G401 (cell line): ENCODE results near the gene UBN1. TPM values are rescaled to one million over a fixed set of nuclear protein-coding genes. Genes with fewer than 3 reads are reported as not detected.
"Not testable (repeated sequence)": the region's sequence is repeated elsewhere in the genome, so short reads cannot be mapped to it uniquely, and the experiment has no call there.

Source experiments
- DNase-seq: peaks from one replicate; pipeline ENCODE4 v3.0.0-alpha.2; 2015; ENCODE audit warnings: low spot score
- in situ Hi-C: cut with HindIII; loops from 2 replicates; pipeline ENCODE4 v1.10.0; 2016; ENCODE audit warnings: low sequenced_read_pairs, mixed read lengths
- total RNA-seq: library from RNA; depleted of rRNA; stranded (reverse); fragments of >200 nt; shearing (Covaris generic); gene quantifications from 2 replicates; pipeline ENCODE4 v1.2.3, GENCODE V29; 2014

UBN1 gene
- total RNA-seq, 1 experiment from 2014 or later, result 22.6 TPM

DNA sequence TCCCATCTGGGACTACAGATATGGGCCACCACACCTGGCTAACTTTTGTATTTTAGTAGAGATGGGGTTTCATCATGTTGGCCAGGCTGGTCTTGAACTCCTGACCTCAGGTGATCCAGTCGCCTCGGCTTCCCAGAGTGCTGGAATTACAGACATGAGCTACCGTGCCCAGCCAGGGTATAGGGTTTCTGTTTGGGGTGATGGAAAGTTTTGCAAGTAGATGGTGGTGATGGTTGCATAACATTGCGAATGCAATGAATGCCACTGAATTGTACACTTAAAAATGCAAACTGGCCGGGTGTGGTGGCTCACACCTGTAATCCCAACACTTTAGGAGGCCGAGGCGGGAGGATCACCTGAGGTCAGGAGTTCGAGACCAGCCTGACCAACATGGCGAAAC, 49.5 kb downstream of the UBN1 start:
- DNase-seq, in situ Hi-C loops: not testable (repeated sequence)

DNA sequence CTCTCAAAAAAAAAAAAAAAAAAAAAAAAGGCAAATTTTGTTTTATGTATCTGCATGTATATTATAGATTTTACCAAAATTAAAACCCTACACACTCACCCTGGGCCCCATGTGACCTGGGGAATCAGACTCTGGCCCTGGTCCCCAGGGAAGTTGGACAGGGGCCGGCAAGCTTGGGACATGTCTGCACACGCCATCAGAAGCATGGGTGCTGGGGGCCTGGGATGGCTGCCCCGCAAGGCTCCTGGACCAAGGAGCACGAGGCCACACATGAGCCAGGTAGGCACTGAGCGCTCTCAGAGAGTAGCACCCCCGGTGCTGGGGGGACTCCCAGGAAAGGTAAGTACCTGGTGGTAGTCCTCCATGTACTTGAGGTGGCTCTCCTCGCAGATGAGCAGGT, 50.0 kb downstream of the UBN1 start:
- in situ Hi-C loops, result no loop called here
- DNase-seq, result no peak

DNA sequence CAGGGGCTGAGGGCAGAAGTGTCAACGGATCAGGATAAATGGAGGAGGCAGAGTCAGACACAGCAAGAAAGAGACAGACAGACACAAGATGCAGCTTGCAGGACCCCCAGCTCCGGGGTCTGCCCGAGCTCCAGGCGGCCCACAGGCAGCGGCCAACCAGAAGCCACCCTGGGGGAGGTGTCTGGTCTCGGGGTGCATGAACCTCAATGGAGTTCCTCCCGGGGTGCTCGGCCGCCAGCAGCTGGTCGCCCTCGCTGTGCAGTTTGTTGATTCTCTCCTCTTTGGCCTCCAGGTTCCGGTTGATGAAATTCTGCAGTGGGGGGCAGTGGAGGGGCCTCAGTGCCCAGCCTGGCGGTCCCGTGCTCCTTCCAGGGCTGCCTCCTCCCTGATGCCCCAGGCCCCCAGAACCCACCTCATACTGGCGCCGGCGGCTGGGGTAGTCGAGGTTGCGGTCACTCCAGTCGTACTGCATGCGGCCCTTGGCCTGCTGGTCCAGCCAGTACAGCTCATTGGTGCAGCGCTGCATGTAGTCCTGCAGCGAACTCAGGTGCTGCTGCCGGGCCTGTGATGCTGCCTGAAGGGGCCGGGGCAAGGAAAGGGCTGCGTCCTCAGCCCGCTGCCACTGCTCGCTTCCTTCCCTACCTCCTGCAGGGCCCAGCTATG, 51.7 kb downstream of the UBN1 start:
- DNase-seq, result no peak
- in situ Hi-C loops, result no loop called here

DNA sequence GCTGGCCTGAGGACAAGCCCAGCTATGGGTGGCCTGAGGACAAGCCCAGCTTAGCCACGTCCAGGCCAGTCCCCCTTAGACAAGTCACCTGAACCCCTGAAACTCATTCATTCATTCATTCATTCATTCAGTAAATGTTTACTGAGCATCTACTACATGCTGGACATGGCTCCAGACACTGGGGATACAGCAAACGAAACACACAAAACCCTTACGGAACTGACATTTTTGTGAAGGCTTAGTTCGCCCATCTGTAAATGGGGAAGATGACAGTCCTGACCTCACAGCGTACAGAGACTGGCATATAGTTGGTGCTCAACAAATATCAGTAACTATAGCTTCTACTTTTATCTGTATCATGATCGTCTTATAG, 52.2 kb downstream of the UBN1 start:
- DNase-seq, result no peak
- in situ Hi-C loops, result no loop called here

DNA sequence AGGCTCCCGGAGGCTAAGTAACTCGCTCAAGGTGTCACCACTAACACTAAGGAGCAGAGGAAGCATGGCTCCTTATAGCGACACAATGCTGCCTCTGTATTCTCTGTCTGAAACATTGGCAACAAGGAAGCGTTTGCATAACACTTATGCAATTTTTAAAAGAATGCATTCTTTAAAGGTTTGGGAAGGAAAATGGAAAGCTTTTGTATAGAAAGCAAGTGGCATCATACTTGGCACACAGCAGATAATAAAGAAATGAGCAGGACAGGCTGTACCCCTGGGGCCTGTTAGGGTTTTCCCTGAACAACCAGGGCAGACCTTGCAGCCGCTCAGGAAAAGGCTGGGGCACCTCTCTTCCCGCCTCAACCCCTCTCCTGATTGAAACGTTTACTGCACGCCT, 52.8 kb downstream of the UBN1 start:
- DNase-seq, result no peak
- in situ Hi-C loops, result no loop called here

DNA sequence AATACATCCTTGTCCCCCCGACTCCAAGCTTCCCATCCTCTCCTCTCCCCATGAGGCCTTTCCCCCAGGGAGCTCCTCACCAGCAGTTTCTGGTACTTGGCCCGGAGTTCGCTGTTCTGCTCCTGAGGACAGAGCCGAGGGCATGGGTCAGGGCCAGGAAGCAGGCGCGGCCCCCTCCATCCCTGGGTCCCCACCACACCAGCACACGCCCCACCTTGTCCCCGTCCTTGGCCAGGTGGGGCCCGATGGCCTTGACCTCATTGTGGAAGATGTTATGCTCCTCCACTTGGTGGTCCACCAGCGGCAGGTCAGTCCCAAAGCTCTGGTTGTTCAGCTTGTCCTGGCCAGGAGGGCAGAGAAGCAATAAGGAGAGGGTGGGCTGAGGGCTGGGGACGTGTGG, 53.5 kb downstream of the UBN1 start:
- in situ Hi-C loops, result no loop called here
- no peak for DNase-seq

DNA sequence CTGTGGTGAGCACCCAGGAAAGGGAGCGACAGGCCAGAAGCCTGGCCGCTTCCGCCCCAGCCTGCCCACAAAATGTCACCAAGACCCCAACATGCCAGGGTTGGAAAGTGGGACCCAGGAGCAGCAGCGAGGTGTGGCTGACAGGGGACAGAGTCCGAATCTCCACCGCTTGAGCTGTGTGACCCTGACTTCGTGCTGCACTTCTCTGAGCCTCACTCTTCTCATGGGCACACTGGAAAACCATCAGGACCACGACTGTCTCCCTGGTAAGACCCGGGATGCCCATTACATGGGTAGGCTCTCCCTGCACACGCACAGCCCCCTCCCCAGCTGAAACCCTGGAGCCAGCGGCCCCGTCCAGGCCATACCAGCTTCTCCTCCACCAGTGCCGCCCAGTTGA, 54.8 kb downstream of the UBN1 start:
- in situ Hi-C loops, result no loop called here
- no peak for DNase-seq

DNA sequence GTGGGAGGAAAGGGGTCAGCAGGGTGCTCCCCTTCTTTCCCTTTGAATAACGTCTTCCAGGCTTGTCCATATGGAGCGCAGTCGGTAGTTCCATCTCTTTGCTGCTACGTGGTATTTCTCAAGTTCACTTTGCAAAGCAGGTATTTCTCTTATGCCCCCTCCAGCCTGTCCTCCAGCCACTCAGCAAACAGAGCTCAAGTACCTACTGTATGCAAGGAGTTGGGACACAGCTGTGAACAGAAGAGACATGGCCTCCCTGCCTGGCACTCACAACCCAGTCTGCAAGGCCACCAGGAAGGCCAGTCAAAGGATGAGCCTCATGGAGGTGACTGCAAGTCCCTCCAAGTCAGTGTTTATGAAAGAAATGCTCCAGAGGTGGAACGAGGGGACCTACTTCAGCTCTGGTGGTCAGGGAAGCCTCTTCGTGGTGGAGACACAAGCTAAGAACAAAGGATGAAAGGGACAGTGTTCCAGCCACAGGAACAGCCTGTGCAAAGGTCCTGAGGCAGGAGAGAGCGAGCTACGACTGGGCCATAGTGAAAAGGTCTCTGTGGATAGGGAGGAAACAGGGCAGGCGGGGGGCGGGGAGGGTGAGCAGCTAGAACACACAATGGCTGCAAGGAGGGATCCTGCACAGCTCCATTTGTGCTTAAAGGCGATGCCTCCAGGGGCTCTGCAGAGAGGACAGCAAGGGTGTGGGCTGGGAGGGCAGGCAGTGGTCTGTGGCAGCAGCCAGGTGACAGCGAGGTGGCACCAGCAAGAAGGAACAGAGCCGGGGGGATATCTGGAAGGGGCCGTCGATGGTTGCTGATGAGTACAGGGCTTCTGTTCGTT, 57.0 kb downstream of the UBN1 start:
- no peak for DNase-seq
- in situ Hi-C loops, result no loop called here

DNA sequence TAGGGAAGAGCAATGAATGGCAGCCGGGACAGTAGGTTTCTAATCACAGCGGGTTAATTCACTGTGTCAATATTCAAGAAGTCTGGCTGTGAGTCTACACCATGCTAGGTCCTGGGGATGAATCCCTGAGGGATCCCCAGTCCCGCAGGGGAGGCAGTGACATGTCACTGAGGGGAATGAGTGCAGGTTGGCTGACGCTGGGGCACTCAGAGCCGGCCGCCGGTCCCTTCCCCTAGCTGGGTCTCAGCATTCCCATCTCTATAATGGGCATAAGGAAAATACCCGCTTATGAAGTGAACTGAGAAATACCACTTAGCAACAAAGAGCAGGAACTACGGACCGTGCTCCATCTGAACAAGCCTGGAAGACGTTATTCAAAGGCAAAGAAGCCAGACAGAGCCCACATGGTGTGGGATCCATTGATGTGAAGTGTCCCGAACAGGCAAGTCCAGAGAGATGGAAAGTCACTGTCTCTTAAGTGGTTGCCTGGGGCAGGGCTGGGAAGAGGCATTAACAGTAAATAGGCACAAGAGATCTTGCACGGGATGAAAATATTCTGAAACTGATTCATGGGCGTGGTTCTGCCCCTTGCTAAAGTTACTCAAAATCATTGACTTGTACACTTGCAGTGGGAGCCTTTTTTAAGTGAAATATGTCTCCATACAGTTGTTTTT, 57.8 kb downstream of the UBN1 start:
- in situ Hi-C loops, result no loop called here
- no peak for DNase-seq

DNA sequence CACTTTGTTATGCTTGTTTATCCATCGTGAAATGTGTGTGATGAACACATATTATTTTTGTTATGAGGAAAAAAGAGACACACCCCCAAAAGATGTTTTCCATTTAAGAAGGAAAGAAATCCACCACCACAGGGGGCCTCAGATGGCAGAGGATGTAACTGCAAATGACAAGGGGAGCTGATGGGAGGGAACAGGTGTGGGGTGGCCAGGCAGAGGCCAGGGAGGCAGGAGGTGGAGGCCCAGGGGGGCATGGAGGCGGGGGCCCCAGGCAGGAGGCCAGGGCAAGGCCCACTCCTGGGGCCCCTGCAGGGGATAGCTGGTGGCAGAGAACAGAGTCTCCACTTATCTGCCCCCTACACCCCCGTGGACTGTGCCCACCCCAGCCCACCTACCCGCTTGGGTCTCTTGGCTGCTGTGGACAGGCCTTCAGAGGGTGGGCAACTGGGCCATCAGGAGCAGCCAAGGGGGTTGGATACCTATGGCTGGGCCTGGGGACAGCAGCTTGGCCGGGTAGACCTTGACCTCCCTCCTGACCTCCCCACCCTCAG, 61.6 kb downstream of the UBN1 start:
- in situ Hi-C loops, result no loop called here
- DNase-seq, result no peak

DNA sequence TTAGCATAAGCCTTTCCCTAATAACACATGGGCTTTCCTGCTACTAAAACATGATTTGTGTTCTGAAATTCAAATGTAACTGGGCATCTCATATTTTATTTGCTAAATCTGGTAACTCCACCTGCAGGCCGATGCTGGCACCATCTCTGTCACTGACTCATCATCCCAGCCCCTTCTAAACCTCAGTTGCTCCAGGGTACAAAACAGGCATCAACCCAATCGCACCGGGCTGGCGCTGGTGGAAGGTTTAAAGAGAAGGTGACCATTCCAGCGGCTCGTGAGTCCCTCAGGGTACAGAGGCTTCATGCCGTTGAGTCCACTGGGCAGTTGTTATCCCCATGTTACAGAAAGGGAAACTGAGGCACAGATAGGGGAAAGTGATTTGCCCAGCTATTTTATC, 62.5 kb downstream of the UBN1 start:
- in situ Hi-C loops, result no loop called here
- no peak for DNase-seq

DNA sequence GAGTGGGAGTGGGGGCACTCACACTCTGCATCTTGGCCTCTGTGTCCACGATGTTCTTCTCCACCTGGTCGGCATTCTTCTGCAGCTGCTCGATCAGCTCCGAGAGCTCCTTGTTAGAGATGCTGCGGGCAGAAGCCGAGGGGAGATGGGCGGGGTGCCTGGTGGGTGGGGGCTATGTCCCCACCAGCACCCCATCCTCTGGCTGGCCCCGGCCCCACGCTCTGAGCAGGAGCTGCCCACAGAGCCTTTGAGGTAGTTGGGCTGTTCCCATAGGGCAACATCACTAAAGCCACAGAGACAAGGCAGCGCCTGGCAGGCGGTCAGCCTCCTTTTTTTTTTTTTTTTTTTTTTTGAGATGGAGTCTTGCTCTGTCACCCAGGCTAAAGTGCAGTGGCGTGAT, 63.5 kb downstream of the UBN1 start:
- in situ Hi-C loops, result no loop called here
- DNase-seq, result no peak

DNA sequence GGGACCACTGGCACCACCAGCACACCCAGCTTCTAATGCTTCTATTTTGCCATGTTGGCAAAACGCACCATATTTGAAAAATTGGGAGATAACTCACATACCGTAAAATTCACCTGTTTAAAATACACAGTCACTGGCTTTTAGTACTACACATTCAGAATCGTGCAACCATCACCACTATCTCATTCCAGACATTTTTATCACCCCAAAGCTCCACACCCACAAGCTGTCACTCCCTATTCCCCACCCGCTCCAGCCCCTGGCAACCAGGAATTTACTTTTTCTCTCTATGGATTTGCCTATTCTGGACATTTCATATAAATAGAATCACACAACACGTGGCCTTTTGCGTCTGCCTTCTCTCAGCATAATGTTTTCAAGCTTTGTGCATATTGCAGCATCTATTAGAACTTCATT, 64.7 kb downstream of the UBN1 start:
- in situ Hi-C loops, result no loop called here
- DNase-seq, result no peak

DNA sequence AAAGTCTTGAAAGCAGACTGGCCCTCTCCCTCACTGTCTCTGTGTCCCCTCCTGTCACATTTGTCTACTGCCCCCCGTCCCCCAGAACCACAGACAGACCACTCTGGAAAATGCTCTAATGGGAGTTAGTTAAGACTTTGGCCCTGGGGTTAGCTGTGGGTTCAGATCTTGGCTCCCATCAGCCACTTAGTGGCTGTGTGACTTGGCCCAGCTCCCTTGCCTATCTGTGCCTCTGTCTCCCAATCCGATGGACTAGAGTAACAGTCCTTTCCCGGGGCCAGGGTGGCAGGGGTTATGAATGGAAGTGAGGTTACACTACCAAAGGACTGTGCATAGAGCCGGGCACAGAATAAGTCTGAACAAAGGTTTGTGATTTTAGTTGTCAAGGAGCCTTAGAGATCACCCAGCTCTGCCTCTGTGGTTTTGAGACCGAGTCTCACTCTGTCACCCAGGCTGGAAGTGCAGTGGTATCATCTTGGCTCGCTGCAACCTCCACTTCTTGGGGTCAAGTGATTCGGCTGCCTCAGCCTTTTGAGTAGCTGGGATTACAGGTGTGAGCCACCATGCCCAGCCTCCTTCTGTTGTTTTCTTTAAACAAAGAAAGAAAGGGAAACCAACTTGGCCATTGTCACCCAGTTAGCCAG, 66.0 kb downstream of the UBN1 start:
- no peak for DNase-seq
- in situ Hi-C loops, result no loop called here

DNA sequence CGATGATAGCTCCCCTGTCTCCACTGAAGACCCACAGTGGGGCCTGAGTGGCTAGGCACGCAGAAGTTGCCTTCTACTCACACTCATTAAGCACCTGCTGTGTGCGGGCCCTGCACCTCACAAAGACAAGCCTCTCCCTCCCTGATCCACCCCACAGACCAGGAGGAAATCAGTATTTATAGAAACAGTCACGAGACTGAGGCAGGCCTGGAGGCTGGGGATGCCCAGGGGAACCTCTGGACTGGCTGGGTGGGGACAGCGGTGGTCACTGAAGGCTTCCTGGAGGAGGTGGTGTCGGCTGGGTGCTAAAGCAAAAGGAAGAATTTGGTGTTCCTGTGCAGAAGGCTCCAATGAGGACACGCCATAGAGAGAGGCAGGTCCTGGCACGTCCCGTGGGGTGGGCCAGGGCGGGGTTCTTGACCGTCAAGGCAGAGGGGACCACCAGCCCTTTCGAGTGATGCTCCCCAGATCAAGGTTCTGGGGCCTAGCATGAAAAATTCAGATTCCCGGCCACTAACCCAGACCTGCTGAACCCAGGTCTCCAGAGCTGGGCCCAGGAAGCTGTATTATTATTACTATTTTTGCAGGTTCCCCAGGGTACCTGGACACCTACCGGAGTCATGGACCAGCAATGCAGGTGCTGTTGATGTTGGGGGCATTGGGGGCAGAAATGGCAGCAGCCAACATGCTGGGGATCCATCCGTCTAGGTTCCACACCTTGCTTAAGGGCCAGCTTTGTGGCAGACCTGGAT, 66.7 kb downstream of the UBN1 start:
- DNase-seq, result no peak
- in situ Hi-C loops, result no loop called here

DNA sequence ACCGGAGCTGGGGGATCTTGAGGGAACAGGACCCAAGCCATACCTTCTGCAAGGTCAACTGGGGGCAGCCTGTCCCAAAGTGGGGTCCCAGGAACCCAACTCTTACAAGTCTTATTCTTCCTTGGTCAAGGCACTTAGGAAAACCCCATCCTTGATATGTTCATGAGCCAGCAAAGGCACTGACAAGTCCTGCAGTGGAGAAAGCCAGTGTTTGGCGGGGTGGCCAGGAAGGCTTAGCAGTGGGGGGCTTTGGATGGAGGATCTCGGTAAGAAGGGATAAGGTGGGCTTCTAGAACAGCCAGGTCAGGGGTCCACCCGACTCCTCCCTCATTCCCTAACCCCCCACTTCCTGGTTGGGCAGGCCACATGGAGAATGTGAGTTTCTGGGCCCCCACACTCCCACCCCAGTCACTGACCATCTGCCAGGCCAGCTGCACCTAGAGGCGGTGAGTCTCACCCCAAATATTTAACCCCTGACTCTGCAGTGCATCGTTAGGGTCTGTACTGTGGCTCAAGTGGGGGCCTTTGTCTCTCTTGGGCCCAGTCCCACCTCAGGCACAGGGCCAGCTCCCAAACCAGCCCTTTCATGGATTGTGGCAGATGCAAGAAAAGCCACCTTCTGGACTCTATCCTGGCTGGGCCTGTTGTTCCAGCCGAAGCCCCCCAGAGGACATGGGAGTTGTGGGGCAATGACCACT, 67.4 kb downstream of the UBN1 start:
- in situ Hi-C loops, result no loop called here
- DNase-seq, result no peak

DNA sequence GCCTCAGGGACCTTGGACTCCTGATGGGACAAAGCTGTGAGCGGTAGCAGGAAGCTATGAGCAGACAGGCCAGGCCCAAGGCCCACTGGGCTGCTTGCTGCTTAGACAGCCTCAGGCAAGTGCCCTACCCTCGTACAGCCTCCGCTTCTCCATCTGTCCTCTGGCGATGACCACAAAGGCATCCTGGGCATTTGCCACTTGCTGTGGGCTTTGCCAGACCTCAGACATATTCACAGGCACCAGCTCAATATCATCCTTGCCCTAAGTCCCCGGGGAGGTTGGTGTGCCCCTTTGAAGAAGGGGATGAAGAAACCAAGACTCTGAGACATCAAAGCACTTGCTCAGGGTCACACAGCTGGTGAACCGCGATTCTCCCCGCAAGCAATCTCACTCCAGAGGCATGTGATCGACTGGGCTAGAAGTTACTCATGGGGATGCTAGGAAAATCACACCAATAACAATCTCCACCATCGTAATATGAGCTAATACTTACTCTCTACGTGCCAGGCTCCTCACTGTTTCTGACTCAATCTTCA, 68.0 kb downstream of the UBN1 start:
- in situ Hi-C loops, result no loop called here
- no peak for DNase-seq

DNA sequence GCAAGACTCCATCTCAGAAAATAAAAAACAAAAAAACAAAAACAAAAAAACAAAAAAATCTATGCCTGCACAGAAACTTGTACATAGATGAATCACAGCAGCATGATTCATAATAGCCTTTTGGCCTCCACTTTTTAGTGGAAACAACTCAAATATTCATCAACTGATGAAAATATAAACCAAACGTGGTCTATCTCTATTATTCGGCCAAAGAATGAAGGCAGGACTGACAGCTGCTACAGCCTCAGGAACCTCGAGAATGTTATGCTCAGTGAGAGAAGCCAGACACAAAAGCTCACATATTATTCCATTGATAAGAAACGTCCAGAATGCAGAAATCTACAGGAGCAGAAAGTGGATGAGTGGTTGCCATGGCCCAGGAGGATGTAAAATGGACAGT, 69.8 kb downstream of the UBN1 start:
- in situ Hi-C loops, result no loop called here
- DNase-seq, result no peak
